Ramos (cell line): ENCODE data around the gene RAD23A.

ENCODE experiments used
- in situ Hi-C: fragments of 300-500 bp; cut with MboI; formaldehyde crosslinking; loops from one replicate; pipeline ENCODE4 v1.14.3; 2022; ENCODE audit warnings: low sequenced_read_pairs; ENCODE audit not compliant: unreplicated experiment

RAD23A gene

DNA sequence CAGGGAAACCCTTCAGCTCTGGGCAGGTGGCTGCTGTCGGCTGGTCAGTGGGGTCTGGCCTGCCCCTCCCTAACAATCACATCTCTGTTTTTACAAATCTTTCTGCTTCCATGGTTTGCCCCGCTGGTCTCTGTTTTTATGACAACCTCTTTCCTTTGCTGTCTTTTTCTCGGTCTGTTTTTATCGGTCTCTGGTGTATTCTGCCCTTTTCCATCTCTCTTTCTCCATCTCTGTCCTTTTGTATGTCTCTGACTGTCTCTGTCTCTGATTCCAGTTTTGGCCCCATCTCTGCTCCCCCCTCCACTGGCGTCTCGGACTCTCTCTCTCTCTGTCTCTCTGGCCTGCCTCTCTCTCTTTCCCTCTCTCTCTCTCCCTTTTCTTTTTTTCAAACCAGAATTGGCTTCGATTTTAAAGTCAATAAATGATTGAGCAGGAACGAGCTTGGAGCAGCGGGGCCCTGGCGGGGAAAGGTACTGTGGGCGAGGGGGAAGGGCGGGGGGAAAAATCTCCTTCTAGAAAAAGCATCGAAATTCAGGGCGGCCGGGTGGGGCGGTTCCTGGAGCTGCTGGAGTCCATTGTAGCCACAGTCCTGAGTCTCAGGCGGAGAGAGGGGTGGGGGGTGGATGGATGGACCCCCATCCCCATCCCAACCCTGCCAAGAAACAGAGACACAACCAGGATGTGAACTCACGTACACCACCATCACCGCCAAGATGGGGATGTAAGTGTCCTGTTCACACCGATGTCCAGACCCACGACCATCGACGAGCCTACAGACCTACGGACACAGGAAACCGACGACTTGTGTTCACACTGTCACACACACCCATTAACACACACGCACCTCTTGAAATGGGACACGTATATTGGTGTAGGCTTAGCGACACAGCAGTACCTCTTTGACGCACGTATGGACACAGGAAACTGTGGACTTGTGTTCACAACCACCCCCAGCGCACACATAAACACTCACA, 52.6 kb downstream of the RAD23A start:
- in situ Hi-C loops = no loop called here

DNA sequence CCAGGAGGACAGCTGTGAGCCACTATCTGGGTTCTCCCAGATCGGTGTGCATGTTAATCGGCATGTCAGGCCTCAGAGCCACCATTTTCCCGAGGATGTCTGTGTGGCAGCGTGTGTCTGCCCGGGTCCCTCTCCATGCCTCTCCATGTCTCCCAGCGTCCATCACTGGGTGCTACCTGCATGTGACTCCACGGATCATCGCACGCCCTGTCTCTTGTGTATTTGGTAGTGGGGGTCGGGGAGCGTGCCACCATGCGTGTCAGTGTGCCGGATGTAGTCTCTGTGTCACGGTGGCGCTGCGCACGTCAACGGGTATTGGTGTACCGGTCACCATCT, 55.5 kb downstream of the RAD23A start:
- in situ Hi-C loops = no loop called here

GRCh38 chr19:13001502-13002165, 56.0 kb downstream of the RAD23A start:
- in situ Hi-C loops = no loop called here

- in situ Hi-C loops = no loop called here
Measured at GRCh38 chr19:13002166-13002898, 56.7 kb downstream of the RAD23A start.

DNA sequence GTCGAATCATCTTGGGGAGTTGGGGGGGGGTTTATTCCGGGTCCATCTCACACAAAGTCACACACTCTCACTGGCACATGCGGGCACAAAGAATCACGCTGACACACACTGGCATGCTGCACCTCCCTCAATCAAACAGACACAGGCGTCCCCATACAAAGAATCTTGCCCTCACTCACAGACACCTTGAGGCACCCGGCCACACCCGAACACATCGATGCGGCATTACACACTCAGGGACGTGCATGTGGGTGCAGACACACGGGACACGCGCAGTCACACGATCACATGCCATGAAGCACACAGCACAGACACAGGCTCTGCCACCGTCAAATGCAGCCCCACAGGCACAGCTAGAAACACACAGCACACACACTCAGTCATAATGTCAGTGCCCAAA, 57.4 kb downstream of the RAD23A start:
- in situ Hi-C loops = no loop called here
